ENCODE data around the gene TTC7B. TPM values are rescaled to one million over a fixed set of nuclear protein-coding genes. Genes with fewer than 3 reads are reported as not detected.

TTC7B gene
- total RNA-seq, 1 experiment from 2014 or later, result 70.6 TPM

GRCh38 chr14:90553298-90553920 is 262.8 kb downstream of the TTC7B start:
- Histone ChIP-seq H3K9ac (ENCODE audit: low read length) (no peak overlapping the region), H3K79me2 (ENCODE audit: insufficient read depth, low read length) (no peaks in the 10 kb centered on the region), H3K27me3 (ENCODE audit: insufficient read depth, low read length) (no peaks in the 10 kb centered on the region), H3K9me3 (ENCODE audit: control insufficient read depth in 1 of 2, insufficient read depth in 1 of 2, low read depth in 1 of 2, low read length in 2 of 2) (no peaks in the 10 kb centered on the region), H3K4me2 (ENCODE audit: low read length) (no peak overlapping the region), H3K9me2 (ENCODE audit: insufficient read depth) (no peaks in the 10 kb centered on the region), H2AFZ (ENCODE audit: low read depth, low read length, poor library complexity, severe bottlenecking) (no peak overlapping the region), H3K36me3 (ENCODE audit: control insufficient read depth in 1 of 2, insufficient read depth in 2 of 2, low read length in 2 of 2) (no peaks in the 10 kb centered on the region), H3K27ac (ENCODE audit: low read depth, low read length) (no peak overlapping the region), H3K4me3 (replicated peaks in 1 of 2; ENCODE audit: low read depth in 1 of 2, low read length in 2 of 2) (no peak overlapping the region), H4K20me1 (ENCODE audit: insufficient read depth) (no peaks in the 10 kb centered on the region), H3K4me1 (ENCODE audit: control insufficient read depth in 1 of 2, insufficient read depth in 2 of 2, low read length in 2 of 2) (no peaks in the 10 kb centered on the region)
- ChIA-PET CTCF (no interaction called here), POLR2A (no interaction called here), RAD21 (ENCODE audit: low non-redundant PET in 1 of 2, low total read pairs in 2 of 2, uncharacterized antibody in 2 of 2, unreplicated experiment in 2 of 2) (no interaction called here)
- TF ChIP-seq EZH2phosphoT487 (IDR thresholded peaks at IDR 0.05; ENCODE audit: borderline replicate concordance), result no peak
- TF ChIP-seq MAX (IDR thresholded peaks at IDR 0.05), result no peak
- no peak for TF ChIP-seq FOSL1 (IDR thresholded peaks at IDR 0.05; ENCODE audit: low read depth)
- no peak for TF ChIP-seq ELF1 (IDR thresholded peaks at IDR 0.05; ENCODE audit: borderline replicate concordance, low read depth)
- no peak for TF ChIP-seq ZBTB33 (IDR thresholded peaks at IDR 0.05; ENCODE audit: extremely low read depth, insufficient replicate concordance, low read length)
- TF ChIP-seq REST (IDR thresholded peaks at IDR 0.05; ENCODE audit: low read depth), result no peak
- TF ChIP-seq POLR2A (IDR thresholded peaks at IDR 0.05; ENCODE audit: borderline replicate concordance, extremely low read depth, insufficient read depth, insufficient read length), result no peak
- no peak for TF ChIP-seq CTCF (IDR thresholded peaks at IDR 0.05 in 2 of 3, conservative IDR thresholded peaks at IDR 0.05 in 1 of 3; ENCODE audit: borderline replicate concordance in 1 of 3, insufficient read depth in 1 of 3, low read depth in 2 of 3, low read length in 2 of 3)
- TF ChIP-seq JUND (IDR thresholded peaks at IDR 0.05), result no peak
- TF ChIP-seq EGR1 (IDR thresholded peaks at IDR 0.05; ENCODE audit: low read depth), result no peak
- no peak for TF ChIP-seq SIN3A (IDR thresholded peaks at IDR 0.05; ENCODE audit: low read depth)
- no peak for TF ChIP-seq ATF3 (IDR thresholded peaks at IDR 0.05)
- TF ChIP-seq TCF7L2 (IDR thresholded peaks at IDR 0.05; ENCODE audit: borderline replicate concordance, extremely low read depth, insufficient read depth, insufficient read length), result no peak
- TF ChIP-seq CEBPB (IDR thresholded peaks at IDR 0.05; ENCODE audit: low read depth), result no peak
- TF ChIP-seq POLR2AphosphoS5 (IDR thresholded peaks at IDR 0.05; ENCODE audit: low read depth, low read length), result no peak
- no peak for TF ChIP-seq YY1 (IDR thresholded peaks at IDR 0.05; ENCODE audit: extremely low read depth, insufficient replicate concordance, low read depth, low read length)
- TF ChIP-seq SP1 (IDR thresholded peaks at IDR 0.05; ENCODE audit: low read depth), result no peak
- no peak for ATAC-seq
- DNase-seq (ENCODE audit: low read depth, low spot score), result no peak
- intact Hi-C loops (cut with micrococcal nuclease), result no loop called here
- BruUV-seq (replicated peaks), result no TSS peak
